BE2C (cell line): ENCODE results near the gene UBE2D3.

ENCODE experiments used
- DNase-seq: peaks from one replicate; pipeline ENCODE4 v3.0.0-alpha.2; 2020
- H3K27me3 ChIP-seq: fragments of 250-450 bp; sonication (Bioruptor Pico); 2 replicates; pipeline ENCODE4 v1.5.1; 2020; ENCODE audit warnings: mild to moderate bottlenecking
- H3K36me3 ChIP-seq: fragments of 250-450 bp; sonication (Bioruptor Pico); 2 replicates; pipeline ENCODE4 v1.5.1; 2020; ENCODE audit warnings: mild to moderate bottlenecking
- H3K4me1 ChIP-seq: fragments of 250-450 bp; sonication (Bioruptor Pico); 2 replicates; pipeline ENCODE4 v1.5.1; 2020
- H3K4me3 ChIP-seq: 2 replicates; pipeline ENCODE4 v1.5.1; 2011; ENCODE audit warnings: low read depth, low read length
- H3K9me3 ChIP-seq: fragments of 250-450 bp; sonication (Bioruptor Pico); 2 replicates; pipeline ENCODE4 v1.5.1; 2020
- TF ChIP-seq, protein P1 (sequence below): IDR thresholded peaks from 2 replicates; pipeline ENCODE4 v1.5.1; 2012; ENCODE audit warnings: mild to moderate bottlenecking, low read depth, low read length

UBE2D3 gene

DNA sequence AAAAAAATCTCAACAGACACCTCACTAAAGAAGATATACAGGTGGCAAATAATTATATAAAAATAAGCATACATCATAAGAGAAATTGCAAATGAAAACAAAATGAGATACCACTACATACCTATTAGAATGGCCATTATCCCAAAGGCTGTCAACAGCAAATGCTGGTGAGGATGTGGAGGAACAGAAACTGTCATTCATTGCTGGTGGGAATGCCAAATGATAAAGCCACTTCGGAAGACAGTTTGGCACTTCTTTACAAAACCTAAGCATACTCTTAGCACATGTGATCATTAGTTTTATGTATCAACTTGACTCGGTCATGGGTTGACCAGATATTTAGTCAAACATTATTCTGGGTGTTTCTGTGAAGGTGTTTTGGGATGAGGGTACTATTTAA is 53.1 kb downstream of the UBE2D3 start:
- no peak overlapping the region for H3K4me3 ChIP-seq
- H3K9me3 ChIP-seq = no peaks in the 10 kb centered on the region
- H3K27me3 ChIP-seq = no peaks in the 10 kb centered on the region
- H3K4me1 ChIP-seq = no peaks in the 10 kb centered on the region
- H3K36me3 ChIP-seq = no peaks in the 10 kb centered on the region
- no peak for DNase-seq
- TF ChIP-seq, protein P1, sequence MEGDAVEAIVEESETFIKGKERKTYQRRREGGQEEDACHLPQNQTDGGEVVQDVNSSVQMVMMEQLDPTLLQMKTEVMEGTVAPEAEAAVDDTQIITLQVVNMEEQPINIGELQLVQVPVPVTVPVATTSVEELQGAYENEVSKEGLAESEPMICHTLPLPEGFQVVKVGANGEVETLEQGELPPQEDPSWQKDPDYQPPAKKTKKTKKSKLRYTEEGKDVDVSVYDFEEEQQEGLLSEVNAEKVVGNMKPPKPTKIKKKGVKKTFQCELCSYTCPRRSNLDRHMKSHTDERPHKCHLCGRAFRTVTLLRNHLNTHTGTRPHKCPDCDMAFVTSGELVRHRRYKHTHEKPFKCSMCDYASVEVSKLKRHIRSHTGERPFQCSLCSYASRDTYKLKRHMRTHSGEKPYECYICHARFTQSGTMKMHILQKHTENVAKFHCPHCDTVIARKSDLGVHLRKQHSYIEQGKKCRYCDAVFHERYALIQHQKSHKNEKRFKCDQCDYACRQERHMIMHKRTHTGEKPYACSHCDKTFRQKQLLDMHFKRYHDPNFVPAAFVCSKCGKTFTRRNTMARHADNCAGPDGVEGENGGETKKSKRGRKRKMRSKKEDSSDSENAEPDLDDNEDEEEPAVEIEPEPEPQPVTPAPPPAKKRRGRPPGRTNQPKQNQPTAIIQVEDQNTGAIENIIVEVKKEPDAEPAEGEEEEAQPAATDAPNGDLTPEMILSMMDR = no peak

DNA sequence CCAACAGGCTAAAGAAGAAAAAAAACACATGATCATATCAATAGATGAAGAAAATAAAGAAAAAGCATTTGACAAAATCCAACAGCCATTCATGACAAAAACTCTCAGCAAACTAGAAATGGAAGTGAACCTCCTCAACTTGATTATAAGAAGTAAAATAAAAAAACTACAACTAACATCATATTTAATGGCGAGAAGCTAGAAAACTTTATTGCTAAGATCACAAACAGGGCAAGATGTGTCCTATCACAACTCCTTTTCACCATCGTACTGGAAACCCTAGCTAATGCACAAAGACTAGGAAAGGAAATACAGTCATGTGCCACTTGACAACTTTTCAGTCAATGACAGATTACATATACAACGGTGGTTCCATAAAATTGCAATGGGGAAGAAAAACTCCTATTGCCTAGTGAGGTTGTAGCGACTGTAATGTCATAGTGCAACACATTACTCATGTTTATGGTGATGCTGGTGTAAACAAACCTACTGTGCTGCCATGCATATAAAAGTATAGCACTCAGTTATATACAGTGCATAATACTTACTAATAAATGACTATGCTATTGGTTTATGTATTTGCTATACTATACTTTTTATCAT is 54.5 kb downstream of the UBE2D3 start:
- TF ChIP-seq, protein P1 = no peak
- Histone ChIP-seq H3K36me3 (no peaks in the 10 kb centered on the region), H3K9me3 (no peaks in the 10 kb centered on the region), H3K4me1 (no peaks in the 10 kb centered on the region), H3K4me3 (no peak overlapping the region), H3K27me3 (no peaks in the 10 kb centered on the region)
- DNase-seq = no peak

DNA sequence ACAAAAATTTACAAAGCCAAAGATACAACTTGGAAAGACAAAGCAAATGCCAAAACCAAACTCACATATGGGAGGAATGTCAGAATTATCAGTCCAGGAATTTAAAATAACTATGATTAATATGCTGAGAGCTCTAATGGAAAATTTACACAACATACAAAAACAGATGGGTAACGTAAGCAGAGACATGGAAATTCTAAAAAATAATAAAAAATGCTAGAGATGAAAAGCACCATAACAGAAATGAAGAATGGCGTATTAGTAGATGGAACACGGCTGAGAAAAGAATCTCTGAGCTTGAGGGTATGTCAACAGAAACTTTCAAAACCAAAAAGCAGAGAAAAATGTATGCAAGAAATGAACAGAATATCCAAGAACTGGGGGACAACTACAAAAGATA is 62.5 kb downstream of the UBE2D3 start:
- no peaks in the 10 kb centered on the region for H3K36me3 ChIP-seq
- TF ChIP-seq, protein P1 = no peak
- no peak for DNase-seq
- no peaks in the 10 kb centered on the region for H3K27me3 ChIP-seq
- no peak overlapping the region for H3K4me3 ChIP-seq
- H3K9me3 ChIP-seq = no peaks in the 10 kb centered on the region; the same call in 1 of the 2 replicates
- H3K4me1 ChIP-seq = no peaks in the 10 kb centered on the region

DNA sequence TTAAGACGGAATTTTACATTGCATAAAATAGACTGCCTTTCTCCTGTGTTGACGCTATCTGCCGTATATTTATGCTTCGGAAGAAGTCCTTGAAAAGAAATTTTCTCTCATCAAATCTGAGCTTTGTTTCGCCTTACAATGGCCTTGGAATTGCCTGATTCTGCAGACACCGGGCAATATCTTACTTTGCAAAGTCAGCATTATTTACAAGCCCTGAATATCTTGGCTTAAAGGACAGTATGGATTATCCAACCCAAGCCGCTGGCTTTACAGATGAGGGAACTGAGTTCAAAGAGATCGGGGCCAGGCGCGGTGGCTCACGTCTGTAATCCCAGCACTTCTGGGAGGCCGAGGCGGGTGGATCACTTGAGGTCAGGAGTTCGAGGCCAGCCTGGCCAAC is 65.4 kb downstream of the UBE2D3 start:
- Histone ChIP-seq H3K4me1 (no peaks in the 10 kb centered on the region), H3K27me3 (no peaks in the 10 kb centered on the region), H3K4me3 (no peak overlapping the region), H3K9me3 (no peaks in the 10 kb centered on the region; the same call in 1 of the 2 replicates), H3K36me3 (no peaks in the 10 kb centered on the region)
- TF ChIP-seq, protein P1 = no peak
- no peak for DNase-seq

DNA sequence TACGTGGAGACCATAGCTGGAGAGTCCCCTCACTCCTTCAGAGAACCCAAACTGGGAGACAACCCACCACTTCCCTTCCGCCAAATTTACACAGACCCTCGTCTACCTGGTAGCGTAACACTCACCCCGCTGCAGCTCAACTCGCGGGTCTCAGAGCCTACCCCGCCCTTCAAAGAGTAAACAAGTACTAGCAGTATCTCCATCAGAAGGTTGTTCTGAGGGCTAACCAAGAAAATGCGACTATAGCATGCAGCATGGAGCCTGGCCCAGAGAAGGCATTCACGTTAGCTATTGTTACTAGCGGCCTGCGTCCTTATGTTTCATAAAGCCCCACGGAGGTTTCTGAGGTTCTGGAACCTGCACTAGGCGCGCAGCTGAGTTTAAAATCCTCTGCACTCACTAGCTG is 66.1 kb downstream of the UBE2D3 start:
- Histone ChIP-seq H3K36me3 (no peaks in the 10 kb centered on the region), H3K9me3 (no peaks in the 10 kb centered on the region), H3K4me3 (peak overlapping the region; percentile 92), H3K4me1 (no peaks in the 10 kb centered on the region), H3K27me3 (no peaks in the 10 kb centered on the region)
- no peak for DNase-seq
- TF ChIP-seq, protein P1 = no peak

DNA sequence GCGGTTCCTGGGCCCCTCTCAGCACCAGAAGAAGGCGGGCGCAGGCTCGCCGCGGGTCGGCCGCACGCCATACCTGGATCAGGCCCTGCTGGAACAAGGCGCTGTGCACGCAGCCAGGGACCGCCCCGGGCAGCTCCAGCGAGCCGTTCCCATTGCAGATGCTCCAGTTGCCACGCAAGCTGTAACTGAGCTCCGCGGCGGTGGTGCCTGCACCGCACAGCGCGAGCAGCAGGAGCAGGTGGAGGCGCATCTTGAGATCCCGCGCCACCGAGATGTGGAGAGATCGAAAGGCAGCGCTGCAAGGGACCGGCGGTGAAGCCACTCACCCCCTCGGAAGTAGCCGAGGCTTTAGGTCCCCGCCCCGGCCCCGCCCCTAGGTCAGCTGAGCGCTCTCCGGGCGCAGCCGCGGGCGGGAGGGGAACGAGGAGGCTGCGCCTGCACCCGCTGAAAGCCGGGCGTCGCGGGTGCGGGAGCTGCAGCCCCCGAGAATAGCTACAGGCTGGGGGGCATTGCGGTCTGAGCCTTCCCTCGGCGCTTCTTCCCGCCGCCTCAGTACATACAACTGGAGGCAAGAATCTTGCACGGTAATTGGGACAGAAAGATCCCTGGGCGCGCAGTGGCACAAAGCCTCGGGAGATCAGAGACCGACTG is 66.6 kb downstream of the UBE2D3 start, which contains the start of gene MANBA:
Gene MANBA, minus strand, starts transcription at position 324 of the 651 bp plus-strand sequence. Its CDS starts 74 bp downstream, at position 250.
- peak within 1 kb of the TSS; percentile 92 for H3K4me3 ChIP-seq
- H3K9me3 ChIP-seq = no peaks in the 10 kb centered on the region
- H3K4me1 ChIP-seq = no peaks in the 10 kb centered on the region
- TF ChIP-seq, protein P1 = no peak
- no peaks in the 10 kb centered on the region for H3K36me3 ChIP-seq
- DNase-seq = peak; percentile 89
- H3K27me3 ChIP-seq = no peaks in the 10 kb centered on the region
